ENCODE measurements around the gene UBR4.

DNA sequence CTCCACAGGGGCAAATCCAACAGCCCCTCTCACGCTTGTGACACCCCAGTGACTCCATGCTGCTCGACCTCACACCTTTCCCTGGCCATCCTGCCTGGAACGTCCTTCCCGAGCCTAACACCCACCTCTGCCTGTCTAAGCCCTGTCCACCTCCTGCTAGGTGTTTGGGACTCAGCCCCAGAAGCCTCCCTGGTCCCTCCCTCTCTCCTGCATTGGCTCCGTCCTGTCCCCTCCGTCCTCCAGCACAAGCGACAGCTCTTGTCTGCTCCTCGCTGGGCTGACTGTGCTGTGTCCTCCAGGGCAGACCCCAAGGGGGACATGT, 151.6 kb downstream of the UBR4 start:
- TF ChIP-seq POLR2A (IDR thresholded peaks at IDR 0.05; ENCODE audit: low read length) (no peak), MAFK (IDR thresholded peaks at IDR 0.05; ENCODE audit: partially characterized antibody) (no peak), MAZ (IDR thresholded peaks at IDR 0.05; ENCODE audit: borderline replicate concordance, low read depth, low read length) (no peak), NFE2L2 (conservative IDR thresholded peaks at IDR 0.05; ENCODE audit: low read length) (no peak), CHD2 (IDR thresholded peaks at IDR 0.05; ENCODE audit: low read length, partially characterized antibody) (no peak), EP300 (IDR thresholded peaks at IDR 0.05) (no peak)
- TF ChIP-seq, protein P1, sequence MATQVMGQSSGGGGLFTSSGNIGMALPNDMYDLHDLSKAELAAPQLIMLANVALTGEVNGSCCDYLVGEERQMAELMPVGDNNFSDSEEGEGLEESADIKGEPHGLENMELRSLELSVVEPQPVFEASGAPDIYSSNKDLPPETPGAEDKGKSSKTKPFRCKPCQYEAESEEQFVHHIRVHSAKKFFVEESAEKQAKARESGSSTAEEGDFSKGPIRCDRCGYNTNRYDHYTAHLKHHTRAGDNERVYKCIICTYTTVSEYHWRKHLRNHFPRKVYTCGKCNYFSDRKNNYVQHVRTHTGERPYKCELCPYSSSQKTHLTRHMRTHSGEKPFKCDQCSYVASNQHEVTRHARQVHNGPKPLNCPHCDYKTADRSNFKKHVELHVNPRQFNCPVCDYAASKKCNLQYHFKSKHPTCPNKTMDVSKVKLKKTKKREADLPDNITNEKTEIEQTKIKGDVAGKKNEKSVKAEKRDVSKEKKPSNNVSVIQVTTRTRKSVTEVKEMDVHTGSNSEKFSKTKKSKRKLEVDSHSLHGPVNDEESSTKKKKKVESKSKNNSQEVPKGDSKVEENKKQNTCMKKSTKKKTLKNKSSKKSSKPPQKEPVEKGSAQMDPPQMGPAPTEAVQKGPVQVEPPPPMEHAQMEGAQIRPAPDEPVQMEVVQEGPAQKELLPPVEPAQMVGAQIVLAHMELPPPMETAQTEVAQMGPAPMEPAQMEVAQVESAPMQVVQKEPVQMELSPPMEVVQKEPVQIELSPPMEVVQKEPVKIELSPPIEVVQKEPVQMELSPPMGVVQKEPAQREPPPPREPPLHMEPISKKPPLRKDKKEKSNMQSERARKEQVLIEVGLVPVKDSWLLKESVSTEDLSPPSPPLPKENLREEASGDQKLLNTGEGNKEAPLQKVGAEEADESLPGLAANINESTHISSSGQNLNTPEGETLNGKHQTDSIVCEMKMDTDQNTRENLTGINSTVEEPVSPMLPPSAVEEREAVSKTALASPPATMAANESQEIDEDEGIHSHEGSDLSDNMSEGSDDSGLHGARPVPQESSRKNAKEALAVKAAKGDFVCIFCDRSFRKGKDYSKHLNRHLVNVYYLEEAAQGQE (IDR thresholded peaks at IDR 0.05), result no peak
- TF ChIP-seq, protein P2, sequence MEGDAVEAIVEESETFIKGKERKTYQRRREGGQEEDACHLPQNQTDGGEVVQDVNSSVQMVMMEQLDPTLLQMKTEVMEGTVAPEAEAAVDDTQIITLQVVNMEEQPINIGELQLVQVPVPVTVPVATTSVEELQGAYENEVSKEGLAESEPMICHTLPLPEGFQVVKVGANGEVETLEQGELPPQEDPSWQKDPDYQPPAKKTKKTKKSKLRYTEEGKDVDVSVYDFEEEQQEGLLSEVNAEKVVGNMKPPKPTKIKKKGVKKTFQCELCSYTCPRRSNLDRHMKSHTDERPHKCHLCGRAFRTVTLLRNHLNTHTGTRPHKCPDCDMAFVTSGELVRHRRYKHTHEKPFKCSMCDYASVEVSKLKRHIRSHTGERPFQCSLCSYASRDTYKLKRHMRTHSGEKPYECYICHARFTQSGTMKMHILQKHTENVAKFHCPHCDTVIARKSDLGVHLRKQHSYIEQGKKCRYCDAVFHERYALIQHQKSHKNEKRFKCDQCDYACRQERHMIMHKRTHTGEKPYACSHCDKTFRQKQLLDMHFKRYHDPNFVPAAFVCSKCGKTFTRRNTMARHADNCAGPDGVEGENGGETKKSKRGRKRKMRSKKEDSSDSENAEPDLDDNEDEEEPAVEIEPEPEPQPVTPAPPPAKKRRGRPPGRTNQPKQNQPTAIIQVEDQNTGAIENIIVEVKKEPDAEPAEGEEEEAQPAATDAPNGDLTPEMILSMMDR (IDR thresholded peaks at IDR 0.05), result no peak
- TF ChIP-seq, protein P3, sequence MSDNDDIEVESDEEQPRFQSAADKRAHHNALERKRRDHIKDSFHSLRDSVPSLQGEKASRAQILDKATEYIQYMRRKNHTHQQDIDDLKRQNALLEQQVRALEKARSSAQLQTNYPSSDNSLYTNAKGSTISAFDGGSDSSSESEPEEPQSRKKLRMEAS (IDR thresholded peaks at IDR 0.05), result no peak
